ENCODE measurements around the gene KCNN1. TPM values are rescaled to one million over a fixed set of nuclear protein-coding genes. Genes with fewer than 3 reads are reported as not detected.

Gene KCNN1
- total and polyA plus RNA-seq, 2 of the 4 experiments (the other 2 are of a cell fraction): 0.09 TPM; not detected in 1

- Histone ChIP-seq H3K36me3 (ENCODE audit: control insufficient read depth, insufficient read depth, low read length) (no peaks in the 10 kb centered on the region), H4K91ac (ENCODE audit: insufficient read depth, low read depth, low read length) (no peak overlapping the region), H3K4me3 (ENCODE audit: insufficient read depth, low read depth, low read length) (no peak overlapping the region), H4K20me1 (ENCODE audit: insufficient read depth, low read length) (no peaks in the 10 kb centered on the region), H3K56ac (ENCODE audit: extremely low read depth, insufficient read depth, low read length) (no peak overlapping the region), H2BK20ac (ENCODE audit: low read depth, low read length) (no peak overlapping the region), H3K27ac (ENCODE audit: insufficient read depth, low read length) (no peak overlapping the region), H4K5ac (ENCODE audit: low read depth, low read length) (no peak overlapping the region), H3K27me3 (ENCODE audit: control insufficient read depth, insufficient read depth, low read length) (peaks cover 4% of the 10 kb centered on the region), H2BK15ac (ENCODE audit: low read depth, low read length) (no peak overlapping the region), H2BK120ac (ENCODE audit: low read depth, low read length) (no peak overlapping the region), H3K4me2 (ENCODE audit: low read depth, low read length) (no peak overlapping the region), H3K9me1 (ENCODE audit: insufficient read depth, low read length) (peaks cover 3% of the 10 kb centered on the region), H2AK9ac (replicated peaks; ENCODE audit: low read depth, low read length, poor library complexity) (no peak overlapping the region), H2BK5ac (ENCODE audit: low read depth, low read length, poor library complexity, severe bottlenecking) (no peak overlapping the region), H3K14ac (replicated peaks; ENCODE audit: low read depth, low read length) (no peak overlapping the region), H3K9ac (ENCODE audit: low read depth, low read length) (no peak overlapping the region), H3K23ac (ENCODE audit: low read depth, low read length) (no peak overlapping the region), H3K79me1 (ENCODE audit: low read depth in 1 of 2, low read length in 2 of 2) (peaks cover 0 to 12% of the 10 kb centered on the region in 2 experiments; a peak in 3 of 4 replicates), H3K18ac (ENCODE audit: low read depth, low read length) (no peak overlapping the region), H4K8ac (ENCODE audit: low read depth in 2 of 2, low read length in 2 of 2) (no peak overlapping the region), H3K9me3 (ENCODE audit: control insufficient read depth, insufficient read depth, low read length) (no peaks in the 10 kb centered on the region), H3K4me1 (ENCODE audit: control insufficient read depth, insufficient read depth, low read length) (peaks cover 3% of the 10 kb centered on the region; the same call in 1 of the 2 replicates), H2AK5ac (ENCODE audit: low read depth, low read length) (no peak overlapping the region), H2AFZ (replicated peaks; ENCODE audit: low read length, poor library complexity) (no peak overlapping the region), H3K4ac (ENCODE audit: low read depth, low read length) (no peak overlapping the region)
- DNase-seq: no peak
- dilution Hi-C loops (cut with HindIII; ENCODE audit: low sequenced_read_pairs, unreplicated experiment) (no loop called here), intact Hi-C loops (cut with micrococcal nuclease) (no loop called here), in situ Hi-C loops (cut with MboI; ENCODE audit: low sequenced_read_pairs) (loop anchor here (25.0 kb wide), 1 partner anchor 133 kb away; no protein-coding TSS in a partner anchor)
- ChIA-PET CTCF (interaction anchor here (1.0 kb wide), 1 partner anchor 69 kb away, joined by 5 read pairs; the partner anchor contains the start of gene RPL18A), POLR2A (ENCODE audit: unreplicated experiment) (no interaction called here)
- no TSS peak for BruUV-seq (replicated peaks)
- no CpG with 5 or more reads among the region's 4 CpGs for WGBS, 2 experiments (ENCODE audit: extremely low coverage in 2 of 2, insufficient read length in 1 of 2)
- TF ChIP-seq POLR2A (IDR thresholded peaks at IDR 0.05; ENCODE audit: low read depth, low read length) (no peak), MAFK (IDR thresholded peaks at IDR 0.05; ENCODE audit: low read depth, low read length) (no peak), CEBPB (IDR thresholded peaks at IDR 0.05; ENCODE audit: low read depth, low read length) (no peak), RCOR1 (IDR thresholded peaks at IDR 0.05; ENCODE audit: insufficient replicate concordance, low read length) (no peak), MAZ (IDR thresholded peaks at IDR 0.05; ENCODE audit: borderline replicate concordance, low read depth, low read length) (no peak), BHLHE40 (IDR thresholded peaks at IDR 0.05; ENCODE audit: low read depth, low read length) (no peak), RFX5 (IDR thresholded peaks at IDR 0.05; ENCODE audit: low read depth, low read length) (no peak), SMC3 (IDR thresholded peaks at IDR 0.05; ENCODE audit: low read depth, low read length) (no peak), RAD21 (IDR thresholded peaks at IDR 0.05; ENCODE audit: low read length) (no peak), FOS (IDR thresholded peaks at IDR 0.05; ENCODE audit: low read depth, low read length) (no peak), ELK1 (IDR thresholded peaks at IDR 0.05; ENCODE audit: borderline replicate concordance, low read depth, low read length) (no peak), NFE2L2 (IDR thresholded peaks at IDR 0.05; ENCODE audit: low read depth, low read length) (no peak), CTCF (conservative IDR thresholded peaks at IDR 0.05; ENCODE audit: low read depth, low read length) (no peak), USF2 (IDR thresholded peaks at IDR 0.05; ENCODE audit: low read depth, low read length) (no peak), MXI1 (IDR thresholded peaks at IDR 0.05; ENCODE audit: borderline replicate concordance, low read depth, low read length) (no peak), CHD1 (IDR thresholded peaks at IDR 0.05; ENCODE audit: low read depth, low read length) (no peak)
- no peak for ATAC-seq (ENCODE audit: low read depth)
These were observed 37.9 kb upstream of the KCNN1 start for GRCh38 chr19:17929056-17929455.

Data from IMR-90 (cell line).